Fibroblast of skin of back (primary cell): ENCODE data around the gene KAT6B.
A peak's percentile ranks its signal among the peaks of the same experiment; 100 is the strongest.
"Not testable (repeated sequence)": the region's sequence is repeated elsewhere in the genome, so short reads cannot be mapped to it uniquely, and the experiment has no call there.

Source experiments
- DNase-seq: peaks from one replicate; pipeline ENCODE4 v3.0.0-alpha.2; 2013

KAT6B gene

DNA sequence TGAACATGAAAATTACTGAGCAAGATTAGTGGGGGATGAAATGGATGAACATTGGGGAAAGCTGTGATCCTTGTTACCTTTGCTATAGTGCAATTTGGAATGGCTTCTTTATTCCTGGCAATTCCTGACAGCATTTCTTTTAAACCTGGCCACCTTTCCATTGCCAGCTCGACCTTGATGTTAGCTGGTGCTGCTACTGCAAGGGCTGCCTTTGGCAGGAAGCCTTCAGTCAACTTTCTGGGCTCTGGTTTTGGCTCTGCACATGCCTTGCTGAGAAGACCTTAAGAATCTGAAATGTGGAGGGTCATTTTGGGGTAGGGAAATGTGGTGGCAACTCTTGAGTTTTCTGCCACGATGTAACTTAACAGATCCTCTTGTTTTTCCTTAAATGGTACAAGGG lies 64.7 kb downstream of the KAT6B start:
- no peak for DNase-seq

DNA sequence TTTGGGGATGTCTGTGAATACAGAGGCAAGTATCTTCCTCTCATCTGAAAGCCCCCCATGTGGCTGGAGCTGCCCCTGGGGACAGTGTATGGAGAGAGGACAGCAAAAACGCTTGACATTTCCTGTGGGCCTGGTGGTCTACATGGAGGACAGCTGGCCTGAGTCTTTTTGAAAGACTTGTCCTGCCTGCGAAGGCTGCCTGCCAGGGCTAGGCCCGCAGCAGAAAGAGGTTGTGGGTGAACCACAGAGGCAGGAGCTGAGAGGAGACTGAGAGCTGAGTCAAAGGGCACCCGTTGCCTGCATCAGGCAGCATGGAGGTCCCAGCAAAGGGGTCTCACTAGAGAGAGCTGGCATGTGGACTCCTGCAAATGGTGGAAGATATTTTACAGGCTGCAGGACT lies 66.4 kb downstream of the KAT6B start:
- DNase-seq: no peak

DNA sequence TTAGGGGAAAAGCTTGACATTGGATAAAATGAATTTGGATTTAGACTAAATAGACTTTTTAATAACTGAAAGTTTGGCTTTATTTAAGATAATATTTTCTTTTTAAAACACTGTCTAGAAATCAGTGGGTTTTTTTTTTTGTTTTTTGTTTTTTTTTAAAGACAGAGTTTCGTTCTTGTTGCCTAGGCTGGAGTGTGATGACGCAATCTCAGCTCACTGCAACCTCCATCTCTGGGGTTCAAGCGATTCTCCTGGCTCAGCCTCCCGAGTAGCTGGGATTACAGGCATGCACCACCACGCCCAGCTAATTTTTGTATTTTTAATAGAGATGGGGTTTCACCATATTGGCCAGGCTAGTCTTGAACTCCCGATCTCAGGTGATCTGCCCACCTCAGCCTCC lies 66.9 kb downstream of the KAT6B start:
- not testable (repeated sequence) for DNase-seq

DNA sequence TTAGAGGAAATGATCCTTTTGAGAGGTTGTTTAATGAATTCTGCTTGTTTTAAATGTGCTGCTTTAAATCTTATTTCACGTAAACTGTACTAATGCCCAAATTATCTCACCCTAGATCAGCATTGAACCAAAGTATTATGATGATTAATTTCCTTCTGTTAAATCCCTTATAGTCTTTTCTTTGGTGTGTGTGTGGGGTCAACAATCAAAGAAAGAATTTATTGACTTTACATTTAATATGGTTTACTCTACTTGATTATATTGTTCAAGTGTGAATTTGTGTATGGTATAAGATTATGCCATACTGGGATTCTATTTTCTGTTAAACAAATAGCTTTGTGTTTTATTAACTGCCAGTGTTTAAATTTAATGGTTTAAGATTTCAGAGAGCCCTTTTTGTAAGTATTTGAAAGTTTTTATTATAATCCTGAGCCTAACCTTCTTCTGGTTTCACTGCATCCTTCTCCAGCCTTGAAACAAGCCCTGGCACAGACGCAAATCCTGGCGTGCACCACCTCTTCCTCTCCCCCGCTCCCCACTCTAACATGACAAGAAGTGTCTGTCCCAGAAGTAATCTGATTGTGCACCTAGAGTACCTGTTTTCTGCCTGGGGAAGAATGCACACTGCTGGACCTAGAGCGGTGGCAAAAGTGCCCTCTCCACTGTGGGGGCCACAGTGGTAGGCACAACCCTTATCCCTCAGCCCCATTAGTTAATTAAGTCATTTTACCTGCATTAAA lies 70.6 kb downstream of the KAT6B start:
- no peak for DNase-seq

DNA sequence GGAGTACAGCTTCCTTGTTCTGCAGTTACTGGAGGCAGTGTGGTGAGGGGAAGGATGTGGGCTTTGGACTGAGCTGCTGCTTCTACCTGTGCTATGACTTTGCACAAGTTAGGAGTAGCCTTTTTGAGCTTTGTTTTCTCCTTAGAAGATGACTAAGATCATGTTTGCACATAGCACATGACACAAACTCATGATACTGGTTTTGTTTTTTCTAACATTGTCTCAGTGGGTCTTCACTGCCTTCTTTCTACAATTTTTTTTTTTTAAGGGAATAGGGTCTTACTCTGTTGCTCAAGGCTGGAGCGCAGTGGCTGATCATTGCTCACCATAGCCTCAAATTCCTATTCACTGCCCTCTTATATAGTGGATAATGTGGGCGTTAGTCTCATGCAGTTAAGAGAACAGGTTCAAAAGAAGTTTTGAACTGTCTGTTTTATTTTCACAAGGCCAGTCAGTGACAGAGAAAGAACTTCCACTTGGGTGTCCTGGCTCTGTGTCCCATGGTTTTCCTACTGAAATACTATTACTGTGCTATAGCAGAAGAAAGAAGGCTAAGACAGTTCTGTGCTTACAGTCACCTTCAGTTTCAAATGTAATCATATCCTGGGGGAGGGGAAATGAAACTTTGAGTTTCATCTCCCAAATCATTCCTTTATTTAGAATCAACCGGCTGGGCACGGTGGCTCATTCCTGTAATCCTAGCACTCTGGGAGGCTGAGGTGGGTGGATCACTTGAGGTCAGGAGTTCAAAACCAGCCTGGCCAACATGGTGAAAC lies 72.0 kb downstream of the KAT6B start:
- no peak for DNase-seq

DNA sequence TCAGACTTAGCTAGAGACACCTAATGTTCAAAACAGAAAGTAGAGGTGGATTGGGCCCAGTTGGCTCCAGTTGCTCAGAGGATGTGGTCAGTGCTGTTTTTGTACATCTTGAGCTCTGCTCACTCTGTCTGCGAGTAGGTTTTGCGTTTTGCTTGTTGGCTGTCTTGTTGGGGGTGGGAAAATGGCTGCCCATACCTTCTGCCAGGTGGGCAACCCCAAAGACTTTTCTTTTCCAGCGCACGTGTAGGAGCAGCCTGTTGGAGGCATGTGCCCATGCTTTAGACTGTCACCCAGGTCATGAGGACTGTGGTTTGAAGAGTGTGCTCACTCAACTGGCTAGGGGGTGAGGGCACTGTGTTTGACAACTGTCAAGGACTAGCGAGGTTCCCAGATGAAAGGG lies 73.9 kb downstream of the KAT6B start:
- no peak for DNase-seq

DNA sequence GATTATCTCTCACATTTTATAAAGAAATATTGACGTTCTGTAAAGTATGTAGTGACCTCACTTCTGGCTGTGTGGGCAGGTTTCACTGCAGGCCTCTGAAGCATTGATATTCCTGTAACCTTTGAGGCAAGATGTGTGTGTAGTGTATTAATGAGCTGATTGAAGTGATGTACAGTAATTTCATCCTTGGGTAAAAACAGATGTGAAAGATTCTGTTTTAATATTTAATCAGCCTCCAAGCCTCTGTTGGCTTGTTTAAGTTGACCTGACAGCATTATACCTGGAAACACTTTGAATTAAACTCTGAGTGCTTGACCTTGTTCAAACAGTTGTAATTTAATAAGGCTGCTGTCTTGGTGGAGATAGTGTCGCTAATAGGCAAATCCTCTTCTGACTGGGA lies 74.9 kb downstream of the KAT6B start:
- no peak for DNase-seq

DNA sequence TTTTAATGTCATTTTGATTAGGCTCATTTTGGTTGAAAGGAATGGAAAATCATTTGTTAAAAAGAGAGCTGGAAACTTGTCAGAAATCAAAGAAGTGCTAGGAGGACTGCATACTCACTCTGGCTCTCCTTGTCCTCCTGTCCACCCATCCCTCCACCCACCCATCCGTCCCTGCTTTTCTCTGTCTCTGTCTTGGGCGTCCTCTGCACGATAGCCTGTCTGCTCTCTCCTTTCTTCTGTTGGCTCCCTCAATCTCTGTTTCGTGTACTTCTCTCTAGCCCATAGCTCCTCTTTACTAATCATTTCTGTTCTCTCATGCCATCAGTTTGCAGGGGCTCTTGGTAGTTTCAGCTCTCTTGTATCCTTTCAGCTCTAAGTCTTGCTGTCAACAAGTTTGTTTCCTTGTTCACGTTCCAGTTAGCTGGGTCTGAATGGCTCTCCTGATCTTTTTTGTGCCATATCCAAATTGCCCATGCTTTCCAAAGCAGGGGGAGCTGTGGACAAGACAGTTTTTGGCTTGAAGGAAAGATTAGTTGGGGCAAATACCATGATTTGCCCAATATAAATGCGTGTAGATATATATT lies 75.6 kb downstream of the KAT6B start:
- no peak for DNase-seq

DNA sequence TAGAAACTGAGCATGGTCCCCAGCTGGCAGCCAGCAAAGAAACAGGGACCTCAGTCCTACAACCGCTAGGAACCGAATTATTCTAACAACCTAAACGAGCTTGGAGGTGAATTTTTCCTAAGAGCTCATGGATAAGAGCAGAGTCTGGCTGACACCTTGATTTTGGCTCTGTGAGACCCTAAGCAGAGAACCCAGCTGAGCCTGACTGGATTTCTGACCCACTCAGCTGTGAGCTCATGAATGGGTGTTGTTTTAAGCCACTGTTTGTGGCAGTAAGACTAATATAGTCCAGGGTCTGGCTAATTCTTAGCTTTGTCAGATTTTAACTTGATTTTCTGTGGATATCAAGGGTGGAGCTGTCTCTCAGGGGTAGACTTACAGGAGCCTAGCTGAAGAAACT lies 77.1 kb downstream of the KAT6B start:
- DNase-seq: no peak

DNA sequence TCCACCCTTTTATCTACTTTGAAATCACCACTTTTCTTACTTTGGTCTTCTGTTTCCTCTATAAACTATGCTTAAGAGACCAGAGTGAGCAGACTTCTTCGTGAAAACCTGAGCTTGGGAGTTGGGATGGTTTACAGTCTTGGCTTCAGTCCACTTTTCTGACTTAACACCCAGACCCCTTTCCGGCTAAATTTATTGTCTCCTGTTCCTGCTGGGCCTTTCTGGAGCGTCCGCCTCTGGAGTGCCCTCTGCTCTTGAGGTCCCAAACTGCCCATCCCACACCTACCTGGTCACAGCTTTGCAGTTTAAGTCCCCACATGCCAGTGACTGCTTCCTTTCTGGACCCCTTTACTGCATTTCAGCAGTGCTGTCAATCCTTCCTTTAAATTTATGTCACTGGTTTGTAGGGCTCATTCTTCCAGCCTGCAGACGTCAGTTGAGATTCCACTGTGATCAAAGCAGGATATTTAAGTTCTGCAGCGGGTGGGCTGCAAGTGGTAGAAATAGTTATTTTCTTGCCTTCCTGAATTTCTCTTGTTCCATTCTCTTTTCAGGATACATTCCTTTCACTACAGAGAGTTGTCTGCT lies 80.3 kb downstream of the KAT6B start:
- no peak for DNase-seq

DNA sequence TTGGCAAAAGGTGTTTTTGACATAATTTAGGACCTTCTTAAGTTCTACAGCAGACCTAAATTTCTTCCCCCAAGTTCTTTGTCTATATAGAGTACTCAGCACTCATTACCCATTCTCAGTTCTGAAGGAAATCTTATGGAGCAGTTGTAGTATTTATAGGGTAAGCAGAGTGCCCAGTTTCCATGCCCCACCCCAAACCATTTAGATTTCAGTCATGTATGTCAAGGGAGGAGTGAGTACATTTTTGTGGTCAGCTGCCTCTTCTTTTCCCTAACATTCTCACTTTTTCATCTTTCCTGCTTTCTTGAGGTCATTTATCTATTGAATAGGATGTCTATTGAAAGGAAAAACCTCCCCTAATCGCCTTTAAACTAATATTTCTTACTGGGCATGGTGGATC lies 83.3 kb downstream of the KAT6B start:
- DNase-seq: peak; percentile 63

DNA sequence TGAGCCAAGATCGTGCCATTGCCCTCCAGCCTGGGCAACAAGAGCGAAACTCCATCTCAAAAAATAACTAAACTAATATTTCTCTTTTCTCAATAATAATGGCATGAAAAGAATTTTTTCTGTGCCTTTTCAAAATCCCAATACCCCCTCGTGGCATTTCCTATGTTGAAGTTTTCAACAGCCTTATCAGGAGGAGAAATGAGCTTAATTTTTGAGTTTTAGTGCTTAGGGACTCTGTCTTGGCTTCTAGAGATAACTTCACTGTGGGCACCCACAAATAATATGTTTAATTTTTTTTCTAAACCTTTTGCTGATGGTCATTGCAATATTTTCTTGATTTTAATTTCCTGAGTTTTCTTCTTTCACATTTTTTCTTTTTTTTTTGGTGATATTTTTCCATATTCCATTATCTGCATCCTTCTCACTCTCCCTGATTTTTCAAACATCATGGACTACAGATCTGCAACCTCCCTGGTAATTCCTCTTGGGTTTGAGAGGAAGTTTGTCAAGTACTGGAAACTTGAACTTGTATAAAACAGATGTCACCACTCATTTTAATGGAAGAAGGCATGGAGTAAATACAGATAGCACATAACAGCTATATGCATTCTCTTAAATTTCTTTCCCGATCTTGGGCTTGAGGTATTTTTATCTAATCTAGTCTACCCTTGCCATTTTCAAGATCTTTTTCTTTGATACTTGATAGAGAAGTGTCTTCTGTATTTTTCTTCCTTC lies 84.0 kb downstream of the KAT6B start:
- DNase-seq: no peak

DNA sequence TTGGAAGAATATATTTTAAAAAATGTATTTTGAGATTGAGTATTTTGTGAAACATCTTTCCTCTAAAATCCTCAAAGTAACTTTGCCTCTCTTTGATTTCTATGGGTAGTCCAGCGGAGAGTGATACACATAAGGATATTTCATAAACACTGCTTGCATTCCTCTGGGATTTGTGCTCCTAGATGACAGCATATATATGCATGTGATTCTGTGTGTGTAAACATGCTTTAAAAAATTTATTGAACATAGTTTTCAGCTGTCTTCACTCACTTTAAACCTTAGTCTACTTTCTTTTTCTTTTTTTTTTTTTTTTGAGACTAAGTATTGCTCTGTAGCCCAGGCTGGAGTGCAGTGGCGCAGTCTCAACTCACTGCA lies 84.6 kb downstream of the KAT6B start:
- DNase-seq: peak; percentile 61

DNA sequence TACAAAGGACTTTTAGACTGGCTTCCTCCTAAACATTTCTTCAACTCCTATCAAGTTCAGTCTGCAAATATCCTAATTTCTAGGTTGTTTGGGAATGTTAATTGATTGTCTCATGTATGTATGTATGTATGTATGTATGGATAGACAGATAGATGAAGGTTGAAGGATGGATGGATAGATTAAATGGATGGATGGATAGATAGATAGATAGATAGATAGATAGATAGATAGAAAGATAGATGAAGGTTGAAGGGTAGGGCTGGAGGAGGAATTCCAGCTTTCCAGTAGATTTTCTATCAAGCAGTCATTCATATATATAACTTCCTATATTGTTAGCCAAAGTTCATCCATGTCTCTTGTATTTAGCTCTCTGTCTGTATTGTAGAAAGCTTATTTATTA lies 85.8 kb downstream of the KAT6B start:
- DNase-seq: no peak

DNA sequence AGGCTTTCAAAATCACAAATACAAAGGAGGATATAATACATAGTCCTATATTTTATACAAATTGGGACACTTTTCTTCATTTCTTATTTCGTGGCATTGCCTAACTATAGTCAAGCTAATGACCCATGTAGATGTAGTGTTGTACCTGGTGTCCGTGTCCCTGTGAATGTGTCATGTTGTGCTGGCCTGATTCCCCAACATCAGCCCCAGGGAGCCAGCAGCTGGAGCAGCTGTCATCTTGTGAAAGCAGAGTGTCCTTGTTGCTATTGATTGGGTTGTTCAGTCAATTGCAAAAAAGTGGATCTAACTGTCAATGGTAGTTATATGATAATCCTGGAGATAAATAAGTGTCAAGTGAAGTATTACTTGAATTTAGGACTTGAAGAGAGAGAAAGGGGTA lies 86.3 kb downstream of the KAT6B start:
- no peak for DNase-seq

DNA sequence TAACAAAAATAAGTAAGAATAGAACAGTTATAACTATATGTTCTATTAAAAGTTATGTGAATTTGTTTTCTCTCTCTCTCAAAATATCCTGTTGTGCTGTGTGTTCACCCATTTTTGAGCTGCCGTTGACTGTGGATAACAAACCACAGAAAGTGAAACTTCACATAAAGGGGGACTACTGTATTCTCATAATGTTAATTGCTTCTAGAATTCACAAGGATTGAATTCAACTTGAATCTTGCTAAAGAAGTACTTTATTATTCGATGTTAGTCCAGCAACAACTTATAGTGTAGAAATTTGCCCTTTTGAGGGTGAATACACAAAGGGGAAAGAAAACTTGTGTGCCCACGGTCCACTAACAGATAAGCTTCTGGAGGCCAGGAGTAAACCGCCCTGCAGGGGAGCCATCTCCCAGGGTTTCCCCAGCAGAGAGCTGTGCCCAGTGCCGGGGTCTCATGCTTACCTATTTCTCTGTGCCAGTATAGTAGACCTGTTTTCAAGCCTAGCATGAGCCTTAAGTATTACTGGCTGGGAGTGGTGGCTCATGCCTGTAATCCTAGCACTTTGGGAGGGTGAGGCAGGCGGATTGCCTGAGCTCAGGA lies 87.1 kb downstream of the KAT6B start:
- no peak for DNase-seq

DNA sequence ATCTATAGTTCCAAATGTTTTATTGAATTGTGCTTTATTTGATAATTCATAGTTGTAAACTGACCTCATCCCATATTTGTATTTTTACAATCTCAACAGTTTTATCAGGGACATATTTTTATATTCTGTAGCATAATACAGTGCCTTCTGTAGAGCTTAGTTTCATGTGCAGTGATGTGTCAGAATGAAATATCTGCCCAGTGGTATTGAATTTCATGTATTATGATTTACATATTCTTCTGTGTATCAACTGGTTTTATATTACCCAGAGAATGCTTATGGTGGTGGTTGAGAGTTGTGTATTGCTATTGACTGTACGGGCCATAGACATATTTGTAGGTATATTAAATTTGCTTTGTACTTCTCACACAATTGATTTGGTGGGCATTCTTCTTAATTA lies 89.9 kb downstream of the KAT6B start:
- DNase-seq: no peak

DNA sequence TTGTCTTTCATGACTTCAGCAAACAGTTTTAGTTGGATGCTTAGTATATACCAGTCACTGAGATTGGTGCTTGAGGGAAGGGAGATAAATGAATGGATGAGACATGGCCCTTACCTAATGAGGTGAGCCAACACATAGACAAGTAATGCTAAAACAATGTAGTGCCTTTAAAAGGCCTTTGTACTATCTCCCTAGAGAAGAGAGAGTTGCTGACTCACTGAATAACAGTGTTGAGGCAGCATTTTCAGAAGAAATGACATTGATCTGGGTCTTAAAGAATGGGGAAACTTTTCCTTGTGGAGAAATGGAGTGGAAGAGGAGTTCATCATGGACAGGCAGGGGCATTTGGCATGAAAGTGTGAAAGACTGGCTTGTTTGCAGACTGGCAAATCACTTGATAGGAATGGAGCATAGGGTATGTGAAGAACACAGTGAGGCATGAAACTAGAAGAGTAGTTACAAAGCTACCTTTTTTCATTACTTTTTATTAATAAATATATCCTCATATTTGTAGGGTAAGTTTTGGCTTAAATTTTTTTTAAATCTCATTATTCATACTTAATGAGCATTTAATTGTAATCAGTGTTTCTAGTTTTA lies 91.2 kb downstream of the KAT6B start:
- peak; percentile 62 for DNase-seq

DNA sequence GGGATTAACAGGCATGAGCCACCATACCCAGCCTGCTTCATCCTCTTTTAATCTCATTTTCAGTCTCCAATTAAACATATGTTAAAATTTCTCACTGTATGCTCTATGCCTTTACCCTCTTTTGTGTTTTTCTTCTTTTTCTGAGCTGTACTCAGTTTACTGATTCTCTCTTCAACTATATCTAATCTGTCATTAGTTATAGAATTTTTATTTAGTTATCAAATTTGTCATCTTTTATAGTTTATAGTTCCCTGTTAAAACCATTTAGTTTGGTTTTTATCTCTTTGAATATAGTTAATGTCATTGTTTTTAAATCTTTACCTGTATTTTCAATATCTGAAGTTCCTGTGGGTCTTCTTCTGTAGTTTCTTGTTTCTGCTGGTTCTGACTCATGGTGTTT lies 93.3 kb downstream of the KAT6B start:
- DNase-seq: no peak

DNA sequence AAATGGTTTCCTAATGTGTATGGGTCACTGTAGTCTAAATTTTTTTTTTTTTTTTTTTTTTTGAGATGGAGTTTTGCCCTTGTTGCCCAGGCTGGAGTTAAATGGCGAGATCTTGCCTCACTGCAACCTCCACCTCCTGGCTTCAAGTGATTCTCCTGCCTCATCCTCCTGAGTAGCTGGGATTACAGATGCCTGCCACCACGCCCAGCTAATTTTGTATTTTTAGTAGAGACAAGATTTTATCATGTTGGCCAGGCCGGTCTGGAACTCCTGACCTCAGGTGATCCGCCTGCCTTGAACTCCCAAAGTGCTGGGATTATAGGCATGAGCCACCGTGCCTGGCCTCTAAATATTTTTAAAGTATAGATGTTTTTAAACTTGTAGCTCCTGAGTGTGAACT lies 94.7 kb downstream of the KAT6B start:
- not testable (repeated sequence) for DNase-seq

DNA sequence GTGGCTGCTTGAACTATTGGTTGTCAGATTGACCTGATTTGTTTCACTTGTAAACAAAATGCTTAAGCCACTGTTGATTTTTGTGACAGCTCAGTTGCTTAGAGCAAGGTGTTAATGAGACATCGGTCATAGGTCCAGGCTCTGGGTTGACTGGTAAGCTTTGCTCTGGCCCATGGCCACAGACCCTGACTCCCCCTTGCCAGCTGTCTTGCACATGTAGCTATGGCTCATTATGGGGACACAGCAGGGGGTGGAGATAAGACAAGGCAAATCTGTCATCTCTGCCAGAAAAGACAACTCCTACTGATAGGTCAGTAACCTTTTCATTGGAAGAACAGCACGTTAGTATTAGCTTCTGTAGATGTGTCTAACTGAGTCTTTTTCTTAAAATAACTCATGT lies 95.3 kb downstream of the KAT6B start:
- peak; percentile 42 for DNase-seq

DNA sequence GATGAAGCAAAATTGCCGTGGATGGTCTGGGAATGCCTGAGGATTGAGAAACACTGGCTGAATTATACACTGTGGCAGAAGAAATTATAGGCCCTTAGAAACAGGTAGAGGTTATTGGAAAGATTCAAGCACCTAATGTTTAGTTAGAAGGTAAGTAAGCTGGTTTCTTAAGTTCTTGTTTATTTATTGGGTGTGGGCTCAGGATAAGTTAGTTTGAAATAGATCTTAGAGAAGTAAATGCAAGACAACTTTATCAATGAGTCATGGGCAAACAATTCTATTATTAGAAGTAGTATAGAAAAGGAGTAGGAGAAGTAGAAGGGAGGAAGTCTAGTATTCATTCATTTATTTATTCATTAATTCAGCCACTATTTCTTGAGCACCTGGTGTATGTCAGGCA lies 96.5 kb downstream of the KAT6B start:
- peak; percentile 52 for DNase-seq
